Upper lobe of left lung (tissue), 4 donors: ENCODE results near the gene CPVL.

Experiments used
- EP300 ChIP-seq, 4 donors: sonication (generic); formaldehyde crosslinking; IDR thresholded peaks; one replicate each; pipeline ENCODE4 v1.5.1; 2017; ENCODE audit warnings: antibody characterized with exemption in 4 of 4, control low read depth in 2 of 4
- POLR2A ChIP-seq, 4 donors: fragments of 450-650 bp; IDR thresholded peaks; one replicate each; pipeline ENCODE4 v1.5.1; 2016 to 2017; ENCODE audit warnings: antibody characterized with exemption in 4 of 4, mild to moderate bottlenecking in 2 of 4
- TF ChIP-seq, protein P1 (sequence below), 6 experiments: fragments of 450-650 bp in 4 of 6; fragments of 200-600 bp in 2 of 6; sonication (generic) in 2 of 6; IDR thresholded peaks; one replicate each; pipeline ENCODE4 v1.5.1; 2016 to 2019; ENCODE audit warnings: antibody characterized with exemption in 6 of 6

DNA sequence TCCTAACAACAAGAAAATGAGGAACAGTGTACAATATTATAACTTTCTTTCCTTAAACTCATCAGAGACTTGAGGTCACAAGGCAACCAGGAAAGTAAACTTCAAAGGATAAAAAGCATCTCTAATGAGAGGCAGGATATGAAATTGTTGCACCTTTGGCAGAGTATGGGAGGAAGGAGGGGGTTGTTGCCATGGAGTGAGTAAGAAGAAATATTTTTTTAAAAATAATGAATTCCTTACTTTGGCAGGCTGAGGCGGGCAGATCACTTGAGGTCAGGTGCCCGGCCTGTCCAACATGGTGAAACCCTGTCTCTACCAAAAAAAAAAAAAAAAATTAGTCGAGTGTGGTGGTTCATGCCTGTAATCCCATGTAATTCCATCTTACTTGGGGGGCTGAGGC is 27.1 kb upstream of the CPVL start:
- TF ChIP-seq, protein P1, sequence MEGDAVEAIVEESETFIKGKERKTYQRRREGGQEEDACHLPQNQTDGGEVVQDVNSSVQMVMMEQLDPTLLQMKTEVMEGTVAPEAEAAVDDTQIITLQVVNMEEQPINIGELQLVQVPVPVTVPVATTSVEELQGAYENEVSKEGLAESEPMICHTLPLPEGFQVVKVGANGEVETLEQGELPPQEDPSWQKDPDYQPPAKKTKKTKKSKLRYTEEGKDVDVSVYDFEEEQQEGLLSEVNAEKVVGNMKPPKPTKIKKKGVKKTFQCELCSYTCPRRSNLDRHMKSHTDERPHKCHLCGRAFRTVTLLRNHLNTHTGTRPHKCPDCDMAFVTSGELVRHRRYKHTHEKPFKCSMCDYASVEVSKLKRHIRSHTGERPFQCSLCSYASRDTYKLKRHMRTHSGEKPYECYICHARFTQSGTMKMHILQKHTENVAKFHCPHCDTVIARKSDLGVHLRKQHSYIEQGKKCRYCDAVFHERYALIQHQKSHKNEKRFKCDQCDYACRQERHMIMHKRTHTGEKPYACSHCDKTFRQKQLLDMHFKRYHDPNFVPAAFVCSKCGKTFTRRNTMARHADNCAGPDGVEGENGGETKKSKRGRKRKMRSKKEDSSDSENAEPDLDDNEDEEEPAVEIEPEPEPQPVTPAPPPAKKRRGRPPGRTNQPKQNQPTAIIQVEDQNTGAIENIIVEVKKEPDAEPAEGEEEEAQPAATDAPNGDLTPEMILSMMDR (IDR thresholded peaks at IDR 0.05), result no peak
- no peak for TF ChIP-seq POLR2A (IDR thresholded peaks at IDR 0.05)
- no peak for TF ChIP-seq EP300 (IDR thresholded peaks at IDR 0.05)
